Measurements from ENCODE around the gene LTBP3. TPM values are rescaled to one million over a fixed set of nuclear protein-coding genes. Genes with fewer than 3 reads are reported as not detected.

LTBP3 gene
- total RNA-seq, 1 experiment from 2014 or later: 10.6 TPM

- no peak overlapping the region for H3K27ac ChIP-seq (ENCODE audit: insufficient read length, low read depth, low read length)
- no peak overlapping the region for H3K4me2 ChIP-seq (ENCODE audit: insufficient read depth, insufficient read length, low read length)
- Mint-ChIP-seq H3K27me3 (ENCODE audit: low read depth) (peaks cover 18% of the 10 kb centered on the region), H3K4me3 (no peak overlapping the region), H3K27ac (no peak overlapping the region), H3K4me1 (peaks cover 2 to 9% of the 10 kb centered on the region in 2 experiments; a peak in 3 of 4 replicates), H3K36me3 (ENCODE audit: insufficient read depth in 1 of 3, low read depth in 3 of 3) (peaks cover 6 to 44% (median 37%) of the 10 kb centered on the region in 3 experiments), H3K9me3 (no peaks in the 10 kb centered on the region; a peak in 1 of 5 replicates)
- H2BK120ac ChIP-seq (ENCODE audit: low read depth, low read length, poor library complexity, severe bottlenecking): no peak overlapping the region
- H3K4ac ChIP-seq (ENCODE audit: low read depth, low read length): no peak overlapping the region
- H2BK5ac ChIP-seq (ENCODE audit: insufficient read length, low read length): no peak overlapping the region
- no peak overlapping the region for H4K91ac ChIP-seq (ENCODE audit: insufficient read length, low read depth, low read length)
- no peak for DNase-seq
- H4K5ac ChIP-seq (ENCODE audit: insufficient read length, low read depth, low read length): no peak overlapping the region
- H3K23ac ChIP-seq (ENCODE audit: insufficient read length, low read depth, low read length): no peak overlapping the region
- H3K9me3 ChIP-seq (ENCODE audit: control insufficient read depth, low read depth, low read length): no peaks in the 10 kb centered on the region
- H3T11ph ChIP-seq (ENCODE audit: low read length): no peak overlapping the region
- WGBS (ENCODE audit: extremely low coverage, insufficient read length, low lambda C conversion rate): no CpG with 5 or more reads among the region's 12 CpGs
- H3K18ac ChIP-seq (ENCODE audit: insufficient read length, low read depth, low read length): no peak overlapping the region
- H2AK5ac ChIP-seq (ENCODE audit: insufficient read length, low read length): no peak overlapping the region
- H2BK15ac ChIP-seq (ENCODE audit: low read depth, low read length): no peak overlapping the region
- H3K9ac ChIP-seq (ENCODE audit: extremely low read depth, insufficient read length, low read length): no peak overlapping the region
- no peak overlapping the region for H2BK20ac ChIP-seq (ENCODE audit: low read depth, low read length, poor library complexity, severe bottlenecking)
- H3K27me3 ChIP-seq (ENCODE audit: insufficient read depth, low read length): no peaks in the 10 kb centered on the region
- H4K20me1 ChIP-seq (ENCODE audit: control insufficient read depth, insufficient read depth, insufficient read length): peaks cover 2% of the 10 kb centered on the region
- H4K8ac ChIP-seq (replicated peaks; ENCODE audit: insufficient read length, low read depth, low read length): no peak overlapping the region
- no peak overlapping the region for H3K56ac ChIP-seq (ENCODE audit: insufficient read length, low read depth, low read length)
- no peak overlapping the region for H3K14ac ChIP-seq (ENCODE audit: insufficient read depth, low read length)
- no peaks in the 10 kb centered on the region for H3K4me1 ChIP-seq (ENCODE audit: insufficient read depth, low read length)
- no peaks in the 10 kb centered on the region for H3K79me2 ChIP-seq (ENCODE audit: insufficient read depth, low read length)
- TF ChIP-seq CTCF (conservative IDR thresholded peaks at IDR 0.05): no peak
- no peak overlapping the region for H2BK12ac ChIP-seq (ENCODE audit: insufficient read length, low read depth, low read length)
- no peaks in the 10 kb centered on the region for H3K79me1 ChIP-seq (ENCODE audit: insufficient read depth, low read depth, low read length, poor library complexity, severe bottlenecking)
- H3K23me2 ChIP-seq (ENCODE audit: insufficient read length, low read depth, low read length, poor library complexity, severe bottlenecking): peaks cover 13% of the 10 kb centered on the region
- no peak overlapping the region for H2AFZ ChIP-seq (ENCODE audit: low read length)
These were observed 21.5 kb downstream of the LTBP3 start for GRCh38 chr11:65536412-65537295.

Data from H9 (cell line).